HCT116 (cell line): Measurements from ENCODE around the gene DDX54. TPM values are rescaled to one million over a fixed set of nuclear protein-coding genes. Genes with fewer than 3 reads are reported as not detected.
"Not testable (repeated sequence)": the region's sequence is repeated elsewhere in the genome, so short reads cannot be mapped to it uniquely, and the experiment has no call there.

Experiments used
- ATAC-seq: fragments of 200-7000 bp; cut with Tn5 transposase; 2 replicates; pipeline ENCODE4 v1.9.1; 2020; ENCODE audit warnings: mild to moderate bottlenecking, moderate library complexity
- BruUV-seq: library from RNA; stranded (reverse); fragments of 400-500 nt; replicated peaks from 2 replicates; lab custom pipeline; 2021; lab: Mats Ljungman, UMichigan
- CTCF ChIA-PET: fragments of 300-600 bp; sonication (Branson Sonifier 250); formaldehyde crosslinking; loops from one replicate; lab custom pipeline; 2021; ENCODE audit warnings: antibody characterized with exemption; lab: Charles Lee
- POLR2A ChIA-PET: fragments of 300-600, 350-600 bp; sonication (Branson Sonifier 250); formaldehyde crosslinking; loops from one replicate; lab custom pipeline; 2021; ENCODE audit warnings: antibody characterized with exemption; lab: Charles Lee
- RAD21 ChIA-PET, 2 experiments: fragments of 300-600 bp; sonication (Branson Sonifier 250); formaldehyde crosslinking; loops; one replicate each; lab custom pipeline; 2023; ENCODE audit warnings: low total read pairs in 2 of 2; ENCODE audit not compliant: uncharacterized antibody in 2 of 2, unreplicated experiment in 2 of 2, low non-redundant PET in 1 of 2; lab: Charles Lee
- DNase-seq: peaks from one replicate; pipeline ENCODE4 v3.0.0-alpha.2; 2010; ENCODE audit warnings: low read depth, low spot score
- H2AFZ ChIP-seq: fragments of 200-600 bp; shearing (Covaris generic), sonication (generic); 2 replicates; pipeline ENCODE4 v1.6.1; 2017; ENCODE audit warnings: low read depth, mixed run types, mixed read lengths, antibody characterized with exemption, low read length; ENCODE audit not compliant: poor library complexity, severe bottlenecking
- H3K27ac ChIP-seq: 2 replicates; pipeline ENCODE4 v1.5.1; 2012; ENCODE audit warnings: low read depth, low read length
- H3K27me3 ChIP-seq: fragments of 200-600 bp; sonication (generic); 2 replicates; pipeline ENCODE4 v1.6.1; 2016; ENCODE audit warnings: mixed run types, low read length, mixed read lengths; ENCODE audit not compliant: insufficient read depth
- H3K36me3 ChIP-seq, 2 experiments: fragments of 200-500 bp in 1 of 2; fragments of 200-600 bp in 1 of 2; sonication (Bioruptor generic) in 1 of 2; sonication (generic) in 1 of 2; 2 replicates each; pipeline versions ENCODE4 v1.5.1 to v1.6.1; 2014 to 2016; ENCODE audit warnings: low read length in 2 of 2, inconsistent platforms in 1 of 2, mixed read lengths in 1 of 2, mixed run types in 1 of 2; ENCODE audit not compliant: insufficient read depth in 2 of 2, control insufficient read depth in 1 of 2
- H3K4me1 ChIP-seq, 2 experiments: fragments of 200-600 bp in 1 of 2; sonication (generic) in 1 of 2; 2 replicates each; pipeline versions ENCODE4 v1.5.1 to v1.6.1; 2012 to 2017; ENCODE audit warnings: low read length in 2 of 2, inconsistent platforms in 1 of 2, mild to moderate bottlenecking in 1 of 2, mixed read lengths in 1 of 2, mixed run types in 1 of 2, moderate library complexity in 1 of 2; ENCODE audit not compliant: insufficient read depth in 2 of 2, control insufficient read depth in 1 of 2
- H3K4me2 ChIP-seq: fragments of 200-600 bp; sonication (generic); 2 replicates; pipeline ENCODE4 v1.6.1; 2017; ENCODE audit warnings: mixed run types, low read length, mixed read lengths
- H3K4me3 ChIP-seq, 2 experiments: fragments of 200-600 bp in 1 of 2; sonication (generic) in 1 of 2; replicated peaks in 1 of 2; 2 replicates each; pipeline ENCODE4 v1.5.1; 2011 to 2016; ENCODE audit warnings: low read length in 2 of 2, control low read depth in 1 of 2, low read depth in 1 of 2, mild to moderate bottlenecking in 1 of 2, mixed read lengths in 1 of 2, mixed run types in 1 of 2
- H3K79me2 ChIP-seq: fragments of 200-600 bp; sonication (generic); 2 replicates; pipeline ENCODE4 v1.6.1; 2017; ENCODE audit warnings: mild to moderate bottlenecking, mixed run types, low read length, moderate library complexity, mixed read lengths; ENCODE audit not compliant: insufficient read depth
- H3K9ac ChIP-seq: fragments of 200-600 bp; sonication (generic); 2 replicates; pipeline ENCODE4 v1.6.1; 2016; ENCODE audit warnings: low read length, mixed read lengths
- H3K9me2 ChIP-seq: fragments of 200-600 bp; sonication (generic), shearing (Covaris generic); 2 replicates; pipeline ENCODE4 v1.6.1; 2017; ENCODE audit warnings: mixed run types, mild to moderate bottlenecking, moderate library complexity; ENCODE audit not compliant: insufficient read depth
- H3K9me3 ChIP-seq, 2 experiments: fragments of 200-500 bp in 1 of 2; fragments of 200-600 bp in 1 of 2; sonication (Bioruptor generic) in 1 of 2; sonication (generic) in 1 of 2; 2 replicates each; pipeline ENCODE4 v1.6.1; 2014 to 2017; ENCODE audit warnings: low read length in 2 of 2, mixed read lengths in 2 of 2, inconsistent platforms in 1 of 2, low read depth in 1 of 2, mild to moderate bottlenecking in 1 of 2, mixed run types in 1 of 2, moderate library complexity in 1 of 2; ENCODE audit not compliant: control insufficient read depth in 1 of 2, insufficient read depth in 1 of 2
- H4K20me1 ChIP-seq: fragments of 200-600 bp; sonication (generic), shearing (Covaris generic); 2 replicates; pipeline ENCODE4 v1.6.1; 2017; ENCODE audit warnings: mixed run types, mild to moderate bottlenecking, moderate library complexity; ENCODE audit not compliant: insufficient read depth
- CEBPB ChIP-seq: IDR thresholded peaks from 2 replicates; pipeline ENCODE4 v1.6.1; 2012; ENCODE audit warnings: low read depth
- RAD21 ChIP-seq: IDR thresholded peaks from 2 replicates; pipeline ENCODE4 v1.6.1; 2012; ENCODE audit warnings: low read depth, mild to moderate bottlenecking
- ZFX ChIP-seq: fragments of 450-650 bp; IDR thresholded peaks from 2 replicates; pipeline ENCODE4 v1.6.1; 2017
- ZNF274 ChIP-seq: fragments of 200-500 bp; sonication (Bioruptor generic); IDR thresholded peaks from 2 replicates; pipeline ENCODE4 v1.6.1; 2014; ENCODE audit warnings: mild to moderate bottlenecking, low read depth, low read length, inconsistent platforms
- intact Hi-C: fragments of 100-400 bp; cut with micrococcal nuclease; formaldehyde crosslinking; loops from 2 replicates; pipeline ENCODE4 v1.10.0; 2022
- total RNA-seq: library from RNA; stranded (reverse); gene quantifications from one replicate; pipeline ENCODE4 v1.2.1, GENCODE V29; 2021; ENCODE audit not compliant: unreplicated experiment
- TF ChIP-seq, protein P1 (sequence below): IDR thresholded peaks from 2 replicates; pipeline ENCODE4 v1.6.1; 2012
- TF ChIP-seq, protein P2 (sequence below), 3 experiments: fragments of 200-600 bp in 1 of 3; sonication (generic) in 1 of 3; IDR thresholded peaks in 2 of 3; conservative IDR thresholded peaks in 1 of 3; 2 replicates each; pipeline ENCODE4 v1.5.1; 2012 to 2017; ENCODE audit warnings: low read depth in 2 of 3, low read length in 2 of 3, antibody characterized with exemption in 1 of 3, borderline replicate concordance in 1 of 3, control low read depth in 1 of 3, mild to moderate bottlenecking in 1 of 3, mixed read lengths in 1 of 3, mixed run types in 1 of 3, moderate library complexity in 1 of 3; ENCODE audit not compliant: insufficient read depth in 1 of 3

DDX54 gene
- total RNA-seq, 1 experiment from 2014 or later: 110 TPM

DNA sequence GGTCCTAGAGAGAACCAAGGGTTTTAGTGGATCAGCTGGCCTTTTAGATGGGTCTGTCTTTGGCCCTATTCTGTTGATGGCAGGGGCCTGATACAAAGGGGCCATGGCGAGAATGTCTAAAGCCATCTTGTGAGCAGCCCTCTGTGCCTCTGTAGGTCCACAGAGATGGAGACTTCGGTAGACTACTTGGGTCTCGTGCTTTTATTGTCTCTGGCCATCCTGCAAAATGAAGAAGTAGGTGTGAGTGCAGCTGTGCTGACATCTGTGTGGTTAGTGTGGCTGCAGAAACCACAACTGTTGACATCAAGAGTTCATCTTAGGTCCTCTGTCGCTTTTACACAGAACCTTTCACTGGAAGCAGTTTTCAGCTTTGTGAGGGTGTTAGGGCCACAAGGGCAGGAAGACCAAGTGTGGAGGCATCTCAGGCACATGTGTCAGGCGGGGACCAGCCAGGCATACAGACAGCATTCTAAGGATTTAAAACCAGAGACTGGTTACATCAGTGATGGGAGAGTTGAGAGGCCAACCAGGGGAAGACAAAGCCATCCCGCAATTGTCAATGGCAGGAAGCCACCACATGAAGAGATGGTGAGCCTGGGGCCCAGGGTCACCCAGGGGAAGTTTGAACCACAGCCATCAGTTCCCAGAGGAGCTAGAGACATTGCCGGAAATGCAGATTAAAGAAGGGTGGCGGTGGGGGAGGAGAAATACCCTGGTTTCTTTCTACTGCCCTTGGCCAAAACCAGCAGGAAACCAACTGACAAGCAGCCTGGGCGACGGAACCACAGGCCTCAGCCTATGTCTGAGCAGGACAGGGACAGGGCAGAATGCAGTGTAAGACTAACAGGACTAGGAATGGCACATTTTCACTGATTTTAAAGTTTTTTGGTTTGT, 23.0 kb upstream of the DDX54 start (continued):
- no peak for TF ChIP-seq ZFX

DNA sequence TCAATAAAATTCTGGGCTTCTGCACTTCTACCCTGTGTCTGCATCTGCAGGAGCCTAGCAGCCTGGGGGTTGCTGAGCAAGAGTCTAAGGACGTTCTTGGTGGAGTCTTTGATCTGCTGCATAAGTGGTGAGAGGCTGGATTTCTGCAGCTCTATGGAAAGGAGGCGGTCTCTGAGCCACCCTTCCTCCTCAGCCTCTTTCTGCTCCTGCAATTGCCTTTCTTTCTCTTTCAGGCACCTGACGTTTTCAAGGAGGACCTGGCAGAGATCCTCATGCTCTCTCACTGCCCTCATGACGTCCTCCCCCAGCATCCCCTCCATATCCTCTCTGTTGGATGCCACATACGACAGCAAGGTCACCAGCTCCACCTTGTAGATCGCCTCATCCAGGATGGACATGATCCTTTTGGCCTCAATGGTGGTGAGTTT, 22.3 kb upstream of the DDX54 start:
- Histone ChIP-seq H3K4me2 (no peak overlapping the region), H2AFZ (no peak overlapping the region), H3K4me3 (no peak overlapping the region), H4K20me1 (no peaks in the 10 kb centered on the region), H3K27ac (no peak overlapping the region), H3K27me3 (no peaks in the 10 kb centered on the region), H3K36me3 (no peaks in the 10 kb centered on the region), H3K9ac (no peak overlapping the region), H3K9me3 (no peaks in the 10 kb centered on the region), H3K79me2 (no peaks in the 10 kb centered on the region), H3K4me1 (peaks cover 18 to 24% of the 10 kb centered on the region in 2 experiments), H3K9me2 (no peaks in the 10 kb centered on the region)
- ChIA-PET POLR2A (no interaction called here), RAD21 (no interaction called here), CTCF (no interaction called here)
- no peak for ATAC-seq
- TF ChIP-seq ZNF274: no peak
- TF ChIP-seq CEBPB: no peak
- TF ChIP-seq, protein P1, sequence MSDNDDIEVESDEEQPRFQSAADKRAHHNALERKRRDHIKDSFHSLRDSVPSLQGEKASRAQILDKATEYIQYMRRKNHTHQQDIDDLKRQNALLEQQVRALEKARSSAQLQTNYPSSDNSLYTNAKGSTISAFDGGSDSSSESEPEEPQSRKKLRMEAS: no peak
- TF ChIP-seq, protein P2, sequence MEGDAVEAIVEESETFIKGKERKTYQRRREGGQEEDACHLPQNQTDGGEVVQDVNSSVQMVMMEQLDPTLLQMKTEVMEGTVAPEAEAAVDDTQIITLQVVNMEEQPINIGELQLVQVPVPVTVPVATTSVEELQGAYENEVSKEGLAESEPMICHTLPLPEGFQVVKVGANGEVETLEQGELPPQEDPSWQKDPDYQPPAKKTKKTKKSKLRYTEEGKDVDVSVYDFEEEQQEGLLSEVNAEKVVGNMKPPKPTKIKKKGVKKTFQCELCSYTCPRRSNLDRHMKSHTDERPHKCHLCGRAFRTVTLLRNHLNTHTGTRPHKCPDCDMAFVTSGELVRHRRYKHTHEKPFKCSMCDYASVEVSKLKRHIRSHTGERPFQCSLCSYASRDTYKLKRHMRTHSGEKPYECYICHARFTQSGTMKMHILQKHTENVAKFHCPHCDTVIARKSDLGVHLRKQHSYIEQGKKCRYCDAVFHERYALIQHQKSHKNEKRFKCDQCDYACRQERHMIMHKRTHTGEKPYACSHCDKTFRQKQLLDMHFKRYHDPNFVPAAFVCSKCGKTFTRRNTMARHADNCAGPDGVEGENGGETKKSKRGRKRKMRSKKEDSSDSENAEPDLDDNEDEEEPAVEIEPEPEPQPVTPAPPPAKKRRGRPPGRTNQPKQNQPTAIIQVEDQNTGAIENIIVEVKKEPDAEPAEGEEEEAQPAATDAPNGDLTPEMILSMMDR (IDR thresholded peaks at IDR 0.05 in 2 of 3, conservative IDR thresholded peaks at IDR 0.05 in 1 of 3; ENCODE audit: borderline replicate concordance in 1 of 3, insufficient read depth in 1 of 3, low read depth in 2 of 3, low read length in 2 of 3): no peak
- TF ChIP-seq RAD21: no peak
- intact Hi-C loops: no loop called here
- DNase-seq: no peak
- no TSS peak for BruUV-seq

DNA sequence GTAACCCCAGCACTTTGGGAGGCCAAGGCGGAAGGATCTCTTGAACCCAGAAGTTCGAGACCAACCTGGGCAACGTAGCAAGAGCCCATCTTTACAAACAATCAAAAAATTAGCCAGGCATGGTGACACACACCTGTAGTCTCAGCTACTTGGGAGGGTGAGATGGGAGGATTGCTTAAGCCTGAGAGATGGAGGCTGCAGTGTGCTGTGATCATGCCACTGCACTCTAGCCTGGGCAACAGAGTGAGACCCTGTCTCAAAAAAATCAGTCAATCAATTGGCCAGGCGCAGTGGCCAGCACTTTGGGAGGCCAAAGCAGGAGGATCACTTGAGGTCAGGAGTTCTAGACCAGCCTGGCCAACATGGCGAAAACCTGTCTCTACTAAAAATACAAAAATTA, 21.5 kb upstream of the DDX54 start:
- DNase-seq, H3K9me3 ChIP-seq, H4K20me1 ChIP-seq, CTCF ChIA-PET, H3K4me2 ChIP-seq, H3K36me3 ChIP-seq, H3K9ac ChIP-seq, H3K79me2 ChIP-seq, POLR2A ChIA-PET, H3K4me3 ChIP-seq, intact Hi-C loops, RAD21 ChIA-PET, H2AFZ ChIP-seq, H3K27me3 ChIP-seq, ATAC-seq, H3K9me2 ChIP-seq, BruUV-seq: not testable (repeated sequence)
- H3K27ac ChIP-seq: peak overlapping the region; percentile 34; the same call in 1 of the 2 replicates
- peaks cover 18 to 24% of the 10 kb centered on the region in 2 experiments for H3K4me1 ChIP-seq
